Activated T-cell treated with anti-CD3 and anti-CD28 coated beads, Interleukin-2, amount 50 U/mL, for 72 hours (primary cell): ENCODE measurements around the gene FTCD. TPM values are rescaled to one million over a fixed set of nuclear protein-coding genes. Genes with fewer than 3 reads are reported as not detected.
"Not testable (repeated sequence)": the region's sequence is repeated elsewhere in the genome, so short reads cannot be mapped to it uniquely, and the experiment has no call there.

Source experiments
- ATAC-seq, 2 donors: fragments of 150-1000 bp; cut with Tn5 transposase; replicated peaks in 1 of 2; 2 replicates each; pipeline ENCODE4 v1.10.0; 2021; ENCODE audit warnings: moderate library complexity in 2 of 2, mild to moderate bottlenecking in 1 of 2
- DNase-seq, 2 donors: peaks; one replicate each; pipeline ENCODE4 v3.0.0; 2021 to 2022; ENCODE audit warnings: mixed read lengths in 1 of 2
- H3K27ac Mint-ChIP-seq: one replicate; pipeline ENCODE4 v1.8.0; 2022; ENCODE audit warnings: mild to moderate bottlenecking, moderate library complexity, mixed read lengths
- H3K27me3 Mint-ChIP-seq: one replicate; pipeline ENCODE4 v1.8.0; 2022; ENCODE audit warnings: low read depth, mixed read lengths
- H3K36me3 Mint-ChIP-seq, 2 donors: one replicate each; pipeline ENCODE4 v1.8.0; 2022; ENCODE audit warnings: mixed read lengths in 2 of 2, mild to moderate bottlenecking in 1 of 2; ENCODE audit not compliant: insufficient read depth in 2 of 2
- H3K4me1 Mint-ChIP-seq: one replicate; pipeline ENCODE4 v1.8.0; 2022; ENCODE audit warnings: low read depth, mixed read lengths
- H3K4me3 Mint-ChIP-seq, 2 donors: one replicate each; pipeline ENCODE4 v1.8.0; 2022; ENCODE audit warnings: mild to moderate bottlenecking in 2 of 2, mixed read lengths in 2 of 2, moderate library complexity in 2 of 2
- H3K9me3 Mint-ChIP-seq, 2 donors: one replicate each; pipeline ENCODE4 v1.8.0; 2022; ENCODE audit warnings: mixed read lengths in 2 of 2
- total RNA-seq, 2 donors: library from RNA; stranded (reverse); gene quantifications; one replicate each; pipeline ENCODE4 v1.2.3, GENCODE V29; 2022

The FTCD gene
- total RNA-seq, 2 donors from 2014 or later = 0.74 to 1.00 TPM

GRCh38 chr21:46141767-46142581 is 13.4 kb downstream of the FTCD start:
- Mint-ChIP-seq H3K4me3 (no peak overlapping the region), H3K36me3 (no peaks in the 10 kb centered on the region), H3K4me1 (peaks cover 14% of the 10 kb centered on the region), H3K27me3 (peaks cover 10% of the 10 kb centered on the region), H3K9me3 (no peaks in the 10 kb centered on the region), H3K27ac (peak overlapping the region; percentile 47)
- no peak for DNase-seq
- ATAC-seq = no peak

GRCh38 chr21:46140352-46141003 is 14.9 kb downstream of the FTCD start:
- H3K27ac Mint-ChIP-seq, H3K9me3 Mint-ChIP-seq, H3K4me3 Mint-ChIP-seq, H3K36me3 Mint-ChIP-seq, ATAC-seq, DNase-seq: not testable (repeated sequence)
- H3K27me3 Mint-ChIP-seq = peaks cover 10% of the 10 kb centered on the region
- H3K4me1 Mint-ChIP-seq = peaks cover 14% of the 10 kb centered on the region

GRCh38 chr21:46139686-46140085 is 15.7 kb downstream of the FTCD start:
- ATAC-seq (no peak), DNase-seq (no peak)
- H3K36me3 Mint-ChIP-seq = no peaks in the 10 kb centered on the region
- H3K4me1 Mint-ChIP-seq = peaks cover 12% of the 10 kb centered on the region
- no peak overlapping the region for H3K27ac Mint-ChIP-seq
- H3K9me3 Mint-ChIP-seq = no peaks in the 10 kb centered on the region
- peaks cover 10% of the 10 kb centered on the region for H3K27me3 Mint-ChIP-seq
- no peak overlapping the region for H3K4me3 Mint-ChIP-seq

DNA sequence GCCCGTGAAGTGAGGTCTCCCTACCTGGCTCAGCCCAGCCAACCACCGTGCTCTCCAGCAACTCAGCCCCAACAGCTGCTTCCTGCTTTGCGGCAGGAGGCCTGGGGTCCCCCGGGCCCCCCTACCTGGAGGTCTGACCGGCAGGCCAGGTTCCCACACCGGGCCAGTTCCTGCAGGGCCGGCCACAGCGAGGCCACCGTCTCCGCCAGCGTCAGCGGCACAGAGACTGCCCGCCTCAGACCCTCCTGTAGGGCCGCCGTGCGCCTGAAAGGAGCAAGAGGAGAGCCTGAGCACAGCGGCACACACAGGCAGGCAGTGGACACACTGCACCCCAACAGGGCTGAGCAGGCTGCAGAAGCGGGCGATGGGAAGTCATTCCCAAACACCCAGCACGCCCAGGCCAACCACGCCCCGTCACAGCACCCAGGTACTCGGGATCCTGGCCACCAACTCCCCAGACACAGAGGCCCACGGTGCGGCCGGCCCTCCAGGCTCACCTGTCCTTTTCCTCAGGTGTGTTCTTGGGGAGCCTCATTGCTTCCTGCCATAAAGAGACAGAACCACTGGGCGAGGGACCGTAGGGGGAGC is 16.9 kb downstream of the FTCD start:
- Mint-ChIP-seq H3K4me1 (peaks cover 2% of the 10 kb centered on the region), H3K9me3 (no peaks in the 10 kb centered on the region), H3K36me3 (no peaks in the 10 kb centered on the region), H3K27ac (no peak overlapping the region), H3K4me3 (no peak overlapping the region), H3K27me3 (peaks cover 10% of the 10 kb centered on the region)
- ATAC-seq (no peak), DNase-seq (no peak)

GRCh38 chr21:46137908-46138307 is 17.5 kb downstream of the FTCD start:
- H3K36me3 Mint-ChIP-seq = no peaks in the 10 kb centered on the region
- H3K9me3 Mint-ChIP-seq = no peaks in the 10 kb centered on the region
- ATAC-seq (no peak), DNase-seq (no peak)
- H3K27ac Mint-ChIP-seq = no peak overlapping the region
- peaks cover 10% of the 10 kb centered on the region for H3K27me3 Mint-ChIP-seq
- no peak overlapping the region for H3K4me3 Mint-ChIP-seq
- no peaks in the 10 kb centered on the region for H3K4me1 Mint-ChIP-seq

GRCh38 chr21:46136739-46137349 is 18.5 kb downstream of the FTCD start:
- no peak for ATAC-seq
- H3K9me3 Mint-ChIP-seq = no peaks in the 10 kb centered on the region
- no peak for DNase-seq
- H3K4me3 Mint-ChIP-seq = no peak overlapping the region
- H3K36me3 Mint-ChIP-seq = no peaks in the 10 kb centered on the region
- no peak overlapping the region for H3K27ac Mint-ChIP-seq
- H3K27me3 Mint-ChIP-seq = peaks cover 10% of the 10 kb centered on the region
- H3K4me1 Mint-ChIP-seq = no peaks in the 10 kb centered on the region

GRCh38 chr21:46135782-46136395 is 19.5 kb downstream of the FTCD start:
- no peak for ATAC-seq
- DNase-seq = no peak
- no peaks in the 10 kb centered on the region for H3K36me3 Mint-ChIP-seq
- H3K27me3 Mint-ChIP-seq = peaks cover 10% of the 10 kb centered on the region
- H3K4me1 Mint-ChIP-seq = no peaks in the 10 kb centered on the region
- no peaks in the 10 kb centered on the region for H3K9me3 Mint-ChIP-seq
- no peak overlapping the region for H3K4me3 Mint-ChIP-seq
- H3K27ac Mint-ChIP-seq = no peak overlapping the region

DNA sequence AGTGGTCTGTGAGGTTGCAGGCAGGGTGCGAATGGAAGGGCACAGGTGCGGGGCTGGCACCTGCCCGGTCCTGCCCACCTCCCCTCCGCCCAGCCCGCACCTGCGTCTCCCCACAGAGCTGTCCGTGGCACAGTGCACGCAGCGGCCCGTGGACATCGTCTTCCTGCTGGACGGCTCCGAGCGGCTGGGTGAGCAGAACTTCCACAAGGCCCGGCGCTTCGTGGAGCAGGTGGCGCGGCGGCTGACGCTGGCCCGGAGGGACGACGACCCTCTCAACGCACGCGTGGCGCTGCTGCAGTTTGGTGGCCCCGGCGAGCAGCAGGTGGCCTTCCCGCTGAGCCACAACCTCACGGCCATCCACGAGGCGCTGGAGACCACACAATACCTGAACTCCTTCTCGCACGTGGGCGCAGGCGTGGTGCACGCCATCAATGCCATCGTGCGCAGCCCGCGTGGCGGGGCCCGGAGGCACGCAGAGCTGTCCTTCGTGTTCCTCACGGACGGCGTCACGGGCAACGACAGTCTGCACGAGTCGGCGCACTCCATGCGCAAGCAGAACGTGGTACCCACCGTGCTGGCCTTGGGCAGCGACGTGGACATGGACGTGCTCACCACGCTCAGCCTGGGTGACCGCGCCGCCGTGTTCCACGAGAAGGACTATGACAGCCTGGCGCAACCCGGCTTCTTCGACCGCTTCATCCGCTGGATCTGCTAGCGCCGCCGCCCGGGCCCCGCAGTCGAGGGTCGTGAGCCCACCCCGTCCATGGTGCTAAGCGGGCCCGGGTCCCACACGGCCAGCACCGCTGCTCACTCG is 23.3 kb downstream of the FTCD start:
- no peaks in the 10 kb centered on the region for H3K4me1 Mint-ChIP-seq
- no peaks in the 10 kb centered on the region for H3K36me3 Mint-ChIP-seq
- no peaks in the 10 kb centered on the region for H3K9me3 Mint-ChIP-seq

GRCh38 chr21:46131588-46131837 is 23.9 kb downstream of the FTCD start:
- DNase-seq (no peak), ATAC-seq (no peak)
- H3K27me3 Mint-ChIP-seq = no peaks in the 10 kb centered on the region
- no peaks in the 10 kb centered on the region for H3K36me3 Mint-ChIP-seq
- H3K9me3 Mint-ChIP-seq = no peaks in the 10 kb centered on the region
- H3K4me3 Mint-ChIP-seq = no peak overlapping the region
- no peak overlapping the region for H3K27ac Mint-ChIP-seq
- H3K4me1 Mint-ChIP-seq = no peaks in the 10 kb centered on the region

More for the DNA sequence above, 23.3 kb downstream of the FTCD start:
- DNase-seq = no peak
- Mint-ChIP-seq H3K27me3 (no peaks in the 10 kb centered on the region), H3K27ac (no peak overlapping the region), H3K4me3 (no peak overlapping the region)
- ATAC-seq = no peak

- Mint-ChIP-seq H3K4me1 (no peaks in the 10 kb centered on the region), H3K27me3 (no peaks in the 10 kb centered on the region), H3K27ac (no peak overlapping the region), H3K4me3 (no peak overlapping the region), H3K36me3 (no peaks in the 10 kb centered on the region), H3K9me3 (no peaks in the 10 kb centered on the region)
- DNase-seq (no peak), ATAC-seq (no peak)
These were observed 24.4 kb downstream of the FTCD start for GRCh38 chr21:46130831-46131587.

GRCh38 chr21:46129846-46130651 is 25.3 kb downstream of the FTCD start:
- no peak for DNase-seq
- H3K27ac Mint-ChIP-seq = no peak overlapping the region
- no peaks in the 10 kb centered on the region for H3K27me3 Mint-ChIP-seq
- ATAC-seq = no peak
- no peaks in the 10 kb centered on the region for H3K4me1 Mint-ChIP-seq
- H3K36me3 Mint-ChIP-seq = no peaks in the 10 kb centered on the region
- H3K4me3 Mint-ChIP-seq = no peak overlapping the region
- H3K9me3 Mint-ChIP-seq = no peaks in the 10 kb centered on the region
